AG04449 (cell line): ENCODE results near the gene TRMT1L.

ENCODE experiments used
- CTCF ChIA-PET: fragments of 350-600 bp; formaldehyde crosslinking; extraction: SDS; loops from one replicate; lab custom pipeline; 2021; ENCODE audit warnings: antibody characterized with exemption; lab: Yijun Ruan, JAX
- POLR2A ChIA-PET: fragments of 400-600, 350-600 bp; formaldehyde crosslinking; extraction: SDS; loops from one replicate; lab custom pipeline; 2020; ENCODE audit warnings: antibody characterized with exemption, inconsistent platforms; lab: Yijun Ruan, JAX
- DNase-seq: peaks from one replicate; pipeline ENCODE4 v3.0.0-alpha.2; 2010; ENCODE audit warnings: low read depth, low spot score
- H3K4me3 ChIP-seq: 2 replicates; pipeline ENCODE4 v1.5.1; 2011; ENCODE audit warnings: low read depth, mild to moderate bottlenecking, control low read depth, low read length
- CTCF ChIP-seq: IDR thresholded peaks from one replicate; pipeline ENCODE4 v1.5.1; 2011; ENCODE audit warnings: mild to moderate bottlenecking, moderate library complexity, low read length, control low read depth, inconsistent platforms; ENCODE audit not compliant: insufficient read depth; ENCODE audit errors: missing control alignments

The TRMT1L gene

GRCh38 chr1:185074307-185074706 lies 82.4 kb downstream of the TRMT1L start:
- DNase-seq: no peak
- H3K4me3 ChIP-seq: no peak overlapping the region
- TF ChIP-seq CTCF: no peak
- ChIA-PET CTCF (no interaction called here), POLR2A (no interaction called here)

GRCh38 chr1:185073725-185074124 lies 83.0 kb downstream of the TRMT1L start:
- no peak for TF ChIP-seq CTCF
- DNase-seq: no peak
- POLR2A ChIA-PET: no interaction called here
- no peak overlapping the region for H3K4me3 ChIP-seq
- CTCF ChIA-PET: no interaction called here

- H3K4me3 ChIP-seq: no peak overlapping the region
- no peak for DNase-seq
- CTCF ChIA-PET: interaction anchor here (1.2 kb wide), 1 partner anchor 14 kb away, joined by 4 read pairs; no protein-coding TSS in a partner anchor
- POLR2A ChIA-PET: interaction anchor here (0.7 kb wide), 1 partner anchor 488 kb away, joined by 3 read pairs; no protein-coding TSS in a partner anchor
- no peak for TF ChIP-seq CTCF
These were observed 86.7 kb downstream of the TRMT1L start for GRCh38 chr1:185070051-185070450.

- TF ChIP-seq CTCF: no peak
- no peak overlapping the region for H3K4me3 ChIP-seq
- ChIA-PET POLR2A (no interaction called here), CTCF (interaction anchor here (1.2 kb wide), 1 partner anchor 13 kb away, joined by 4 read pairs; no protein-coding TSS in a partner anchor)
- DNase-seq: no peak
These were observed 87.5 kb downstream of the TRMT1L start for GRCh38 chr1:185069202-185069772.

- TF ChIP-seq CTCF: no peak
- no peak for DNase-seq
- POLR2A ChIA-PET: no interaction called here
- CTCF ChIA-PET: no interaction called here
- no peak overlapping the region for H3K4me3 ChIP-seq
These were observed 88.4 kb downstream of the TRMT1L start for GRCh38 chr1:185068341-185068740.
